Measurements from ENCODE around the gene AKAP13. TPM values are rescaled to one million over a fixed set of nuclear protein-coding genes. Genes with fewer than 3 reads are reported as not detected.
A peak's percentile ranks its signal among the peaks of the same experiment; 100 is the strongest.

AKAP13 gene
- total and polyA plus RNA-seq, 2 donors (not counting 1 experiment from before 2014, with no cell fraction given) = 73.8 to 358 TPM

DNA sequence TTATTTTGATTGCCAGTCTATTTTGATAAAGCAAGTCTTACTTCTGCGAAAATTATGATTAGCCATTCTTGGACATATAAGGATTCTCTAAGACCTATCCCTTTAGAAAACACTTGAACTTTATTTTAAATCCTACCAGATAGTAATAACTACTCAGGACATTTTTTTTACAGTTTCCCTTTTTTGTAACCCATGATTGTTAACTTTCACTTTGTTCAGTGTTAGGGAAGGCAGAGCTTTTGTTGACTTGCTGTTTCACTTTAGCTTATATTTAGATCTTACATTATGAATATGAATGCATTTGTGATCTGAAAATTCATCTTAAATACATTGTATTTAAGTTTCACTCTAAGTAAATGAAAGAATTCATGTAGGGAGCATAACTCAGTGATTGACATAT is 167.0 kb downstream of the AKAP13 start:
- H4K20me1 ChIP-seq (ENCODE audit: control insufficient read depth, insufficient read depth, low read length, poor library complexity, severe bottlenecking) = peaks cover 7% of the 10 kb centered on the region
- no peak overlapping the region for H3K9ac ChIP-seq (ENCODE audit: low read length)
- H3K27me3 ChIP-seq (replicated peaks in 1 of 4; ENCODE audit: control extremely low read depth in 1 of 4, control insufficient read depth in 3 of 4, insufficient read depth in 4 of 4, low read length in 3 of 4) = no peaks in the 10 kb centered on the region
- peak overlapping the region in 1 of 2 donors; percentile 18 for H3K27ac ChIP-seq (ENCODE audit: low read length in 2 of 2)
- no CpG with 5 or more reads among the region's 1 CpG for WGBS (ENCODE audit: insufficient coverage)
- ATAC-seq (ENCODE audit: low read depth) = no peak
- H3K9me3 ChIP-seq (ENCODE audit: control extremely low read depth in 1 of 3, control insufficient read depth in 2 of 3, insufficient read depth in 1 of 3, low read length in 2 of 3) = no peaks in the 10 kb centered on the region
- H2AFZ ChIP-seq (ENCODE audit: insufficient read depth, low read depth, low read length, poor library complexity, severe bottlenecking) = no peak overlapping the region
- peaks cover 23 to 25% of the 10 kb centered on the region in 2 donors for H3K4me1 ChIP-seq (ENCODE audit: control insufficient read depth in 2 of 2, insufficient read depth in 2 of 2, low read length in 2 of 2)
- Mint-ChIP-seq H3K27ac (peak overlapping the region; percentile 39), H3K27me3 (no peaks in the 10 kb centered on the region), H3K4me3 (no peak overlapping the region), H3K9me3 (ENCODE audit: insufficient read depth) (no peaks in the 10 kb centered on the region), H3K4me1 (peaks cover 33% of the 10 kb centered on the region)
- intact Hi-C loops (cut with micrococcal nuclease) = no loop called here
- H3K79me2 ChIP-seq (ENCODE audit: control insufficient read depth, insufficient read depth, low read length) = peaks cover 41% of the 10 kb centered on the region
- POLR2A ChIA-PET = interaction anchor here (0.5 kb wide), 1 partner anchor 246 kb away, joined by 4 read pairs; no protein-coding TSS in a partner anchor
- no peak for TF ChIP-seq EZH2 (IDR thresholded peaks at IDR 0.05; ENCODE audit: borderline replicate concordance, insufficient read depth, low read depth, low read length, poor library complexity, severe bottlenecking)
- TF ChIP-seq, protein P1, sequence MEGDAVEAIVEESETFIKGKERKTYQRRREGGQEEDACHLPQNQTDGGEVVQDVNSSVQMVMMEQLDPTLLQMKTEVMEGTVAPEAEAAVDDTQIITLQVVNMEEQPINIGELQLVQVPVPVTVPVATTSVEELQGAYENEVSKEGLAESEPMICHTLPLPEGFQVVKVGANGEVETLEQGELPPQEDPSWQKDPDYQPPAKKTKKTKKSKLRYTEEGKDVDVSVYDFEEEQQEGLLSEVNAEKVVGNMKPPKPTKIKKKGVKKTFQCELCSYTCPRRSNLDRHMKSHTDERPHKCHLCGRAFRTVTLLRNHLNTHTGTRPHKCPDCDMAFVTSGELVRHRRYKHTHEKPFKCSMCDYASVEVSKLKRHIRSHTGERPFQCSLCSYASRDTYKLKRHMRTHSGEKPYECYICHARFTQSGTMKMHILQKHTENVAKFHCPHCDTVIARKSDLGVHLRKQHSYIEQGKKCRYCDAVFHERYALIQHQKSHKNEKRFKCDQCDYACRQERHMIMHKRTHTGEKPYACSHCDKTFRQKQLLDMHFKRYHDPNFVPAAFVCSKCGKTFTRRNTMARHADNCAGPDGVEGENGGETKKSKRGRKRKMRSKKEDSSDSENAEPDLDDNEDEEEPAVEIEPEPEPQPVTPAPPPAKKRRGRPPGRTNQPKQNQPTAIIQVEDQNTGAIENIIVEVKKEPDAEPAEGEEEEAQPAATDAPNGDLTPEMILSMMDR (IDR thresholded peaks at IDR 0.05) = no peak
- DNase-seq = no peak
- no peak overlapping the region for H3K4me3 ChIP-seq (ENCODE audit: control extremely low read depth in 1 of 5, extremely low read depth in 1 of 5, insufficient read depth in 1 of 5, low read depth in 2 of 5, low read length in 4 of 5)
- no peak overlapping the region for H3K4me2 ChIP-seq (replicated peaks; ENCODE audit: low read depth, low read length, poor library complexity, severe bottlenecking)
- CTCF ChIA-PET = interaction anchor here (1.4 kb wide), 1 partner anchor 64 kb away, joined by 3 read pairs; no protein-coding TSS in a partner anchor
- peaks cover 15 to 40% of the 10 kb centered on the region in 2 experiments for H3K36me3 ChIP-seq (replicated peaks in 1 of 2; ENCODE audit: control extremely low read depth in 1 of 2, control insufficient read depth in 1 of 2, extremely low read depth in 1 of 2, insufficient read depth in 2 of 2, low read length in 1 of 2)

DNA sequence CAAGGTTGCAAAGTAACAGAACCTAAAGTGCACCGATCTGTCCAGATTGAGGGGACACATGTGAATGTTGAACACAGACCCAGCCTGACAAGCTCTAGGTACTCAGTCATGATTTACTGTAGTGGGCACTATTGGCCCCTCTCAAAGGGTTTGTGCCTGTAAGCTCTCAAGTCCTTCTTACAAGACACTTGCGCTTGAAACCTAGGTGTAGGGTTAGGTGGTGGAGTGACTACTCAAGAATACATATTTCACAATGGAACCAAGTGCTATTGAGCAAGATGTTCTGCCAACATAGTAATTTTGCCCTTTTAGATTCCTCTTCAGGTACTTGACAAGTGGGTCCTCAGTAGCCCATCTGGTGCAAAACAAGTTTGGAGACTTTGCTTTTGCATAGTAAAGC is 169.9 kb downstream of the AKAP13 start:
- Histone ChIP-seq H3K4me2 (replicated peaks; ENCODE audit: low read depth, low read length, poor library complexity, severe bottlenecking) (no peak overlapping the region), H3K27ac (ENCODE audit: low read length in 2 of 2) (no peak overlapping the region), H2AFZ (ENCODE audit: insufficient read depth, low read depth, low read length, poor library complexity, severe bottlenecking) (no peak overlapping the region), H3K4me1 (ENCODE audit: control insufficient read depth in 2 of 2, insufficient read depth in 2 of 2, low read length in 2 of 2) (peaks cover 17 to 20% of the 10 kb centered on the region in 2 donors), H3K9me3 (ENCODE audit: control extremely low read depth in 1 of 3, control insufficient read depth in 2 of 3, insufficient read depth in 1 of 3, low read length in 2 of 3) (no peaks in the 10 kb centered on the region), H3K27me3 (replicated peaks in 1 of 4; ENCODE audit: control extremely low read depth in 1 of 4, control insufficient read depth in 3 of 4, insufficient read depth in 4 of 4, low read length in 3 of 4) (no peaks in the 10 kb centered on the region), H3K9ac (ENCODE audit: low read length) (no peak overlapping the region), H4K20me1 (ENCODE audit: control insufficient read depth, insufficient read depth, low read length, poor library complexity, severe bottlenecking) (peaks cover 4% of the 10 kb centered on the region), H3K79me2 (ENCODE audit: control insufficient read depth, insufficient read depth, low read length) (peaks cover 37% of the 10 kb centered on the region), H3K36me3 (replicated peaks in 1 of 2; ENCODE audit: control extremely low read depth in 1 of 2, control insufficient read depth in 1 of 2, extremely low read depth in 1 of 2, insufficient read depth in 2 of 2, low read length in 1 of 2) (peaks cover 13 to 26% of the 10 kb centered on the region in 2 experiments), H3K4me3 (ENCODE audit: control extremely low read depth in 1 of 5, extremely low read depth in 1 of 5, insufficient read depth in 1 of 5, low read depth in 2 of 5, low read length in 4 of 5) (no peak overlapping the region)
- intact Hi-C loops (cut with micrococcal nuclease) = no loop called here
- POLR2A ChIA-PET = no interaction called here
- 92% methylated on average over 1 of the region's 2 CpGs for WGBS (ENCODE audit: insufficient coverage)
- no peak for ATAC-seq (ENCODE audit: low read depth)
- TF ChIP-seq, protein P1 (IDR thresholded peaks at IDR 0.05) = no peak
- no peak for TF ChIP-seq EZH2 (IDR thresholded peaks at IDR 0.05; ENCODE audit: borderline replicate concordance, insufficient read depth, low read depth, low read length, poor library complexity, severe bottlenecking)
- no peak for DNase-seq
- CTCF ChIA-PET = interaction anchor here (1.9 kb wide), 1 partner anchor 219 kb away, joined by 4 read pairs; no protein-coding TSS in a partner anchor
- Mint-ChIP-seq H3K27me3 (no peaks in the 10 kb centered on the region), H3K9me3 (ENCODE audit: insufficient read depth) (no peaks in the 10 kb centered on the region), H3K4me1 (peaks cover 28% of the 10 kb centered on the region), H3K27ac (no peak overlapping the region), H3K4me3 (no peak overlapping the region)

Measured in B cell (primary cell).